ENCODE results near the gene ACTR5.

DNA sequence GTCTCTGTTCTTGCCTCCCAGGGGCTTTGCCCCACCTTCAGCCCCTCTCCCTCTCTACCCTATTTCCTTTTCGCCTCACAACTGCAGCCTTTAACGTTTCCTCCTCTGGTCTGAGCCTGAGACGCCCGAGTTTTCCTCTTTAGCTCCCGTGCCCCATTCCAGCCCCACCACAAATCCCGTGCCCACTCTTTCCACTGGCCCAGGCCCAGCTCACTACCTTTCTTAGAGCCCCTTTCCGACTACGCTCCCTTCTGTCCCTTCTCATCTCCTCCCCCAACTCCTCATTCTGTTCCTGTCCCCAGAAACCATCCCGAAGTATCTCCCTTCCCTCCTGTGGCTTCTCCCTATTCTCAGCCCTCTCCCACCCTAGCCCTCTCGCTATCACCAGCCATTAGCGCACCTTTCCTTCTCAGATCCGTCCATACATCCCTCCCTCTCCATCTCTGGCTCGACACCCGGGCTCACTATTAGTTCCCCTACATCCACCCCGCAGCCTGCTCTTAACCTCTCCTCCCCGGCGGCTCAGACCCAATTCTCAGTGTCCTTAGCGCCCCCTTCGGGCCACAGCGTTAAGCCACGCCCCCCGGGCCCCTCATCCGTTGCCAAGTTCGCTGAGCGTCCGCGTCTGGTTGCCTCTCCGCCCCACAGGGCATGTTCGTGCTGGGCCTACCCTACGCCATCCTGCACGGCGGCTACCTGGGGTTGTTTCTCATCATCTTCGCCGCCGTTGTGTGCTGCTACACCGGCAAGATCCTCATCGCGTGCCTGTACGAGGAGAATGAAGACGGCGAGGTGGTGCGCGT lies 21.3 kb upstream of the ACTR5 start:
- TF ChIP-seq, protein P1, sequence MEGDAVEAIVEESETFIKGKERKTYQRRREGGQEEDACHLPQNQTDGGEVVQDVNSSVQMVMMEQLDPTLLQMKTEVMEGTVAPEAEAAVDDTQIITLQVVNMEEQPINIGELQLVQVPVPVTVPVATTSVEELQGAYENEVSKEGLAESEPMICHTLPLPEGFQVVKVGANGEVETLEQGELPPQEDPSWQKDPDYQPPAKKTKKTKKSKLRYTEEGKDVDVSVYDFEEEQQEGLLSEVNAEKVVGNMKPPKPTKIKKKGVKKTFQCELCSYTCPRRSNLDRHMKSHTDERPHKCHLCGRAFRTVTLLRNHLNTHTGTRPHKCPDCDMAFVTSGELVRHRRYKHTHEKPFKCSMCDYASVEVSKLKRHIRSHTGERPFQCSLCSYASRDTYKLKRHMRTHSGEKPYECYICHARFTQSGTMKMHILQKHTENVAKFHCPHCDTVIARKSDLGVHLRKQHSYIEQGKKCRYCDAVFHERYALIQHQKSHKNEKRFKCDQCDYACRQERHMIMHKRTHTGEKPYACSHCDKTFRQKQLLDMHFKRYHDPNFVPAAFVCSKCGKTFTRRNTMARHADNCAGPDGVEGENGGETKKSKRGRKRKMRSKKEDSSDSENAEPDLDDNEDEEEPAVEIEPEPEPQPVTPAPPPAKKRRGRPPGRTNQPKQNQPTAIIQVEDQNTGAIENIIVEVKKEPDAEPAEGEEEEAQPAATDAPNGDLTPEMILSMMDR (IDR thresholded peaks at IDR 0.05; ENCODE audit: poor library complexity, severe bottlenecking) = peak; percentile 91
- TF ChIP-seq, protein P2, sequence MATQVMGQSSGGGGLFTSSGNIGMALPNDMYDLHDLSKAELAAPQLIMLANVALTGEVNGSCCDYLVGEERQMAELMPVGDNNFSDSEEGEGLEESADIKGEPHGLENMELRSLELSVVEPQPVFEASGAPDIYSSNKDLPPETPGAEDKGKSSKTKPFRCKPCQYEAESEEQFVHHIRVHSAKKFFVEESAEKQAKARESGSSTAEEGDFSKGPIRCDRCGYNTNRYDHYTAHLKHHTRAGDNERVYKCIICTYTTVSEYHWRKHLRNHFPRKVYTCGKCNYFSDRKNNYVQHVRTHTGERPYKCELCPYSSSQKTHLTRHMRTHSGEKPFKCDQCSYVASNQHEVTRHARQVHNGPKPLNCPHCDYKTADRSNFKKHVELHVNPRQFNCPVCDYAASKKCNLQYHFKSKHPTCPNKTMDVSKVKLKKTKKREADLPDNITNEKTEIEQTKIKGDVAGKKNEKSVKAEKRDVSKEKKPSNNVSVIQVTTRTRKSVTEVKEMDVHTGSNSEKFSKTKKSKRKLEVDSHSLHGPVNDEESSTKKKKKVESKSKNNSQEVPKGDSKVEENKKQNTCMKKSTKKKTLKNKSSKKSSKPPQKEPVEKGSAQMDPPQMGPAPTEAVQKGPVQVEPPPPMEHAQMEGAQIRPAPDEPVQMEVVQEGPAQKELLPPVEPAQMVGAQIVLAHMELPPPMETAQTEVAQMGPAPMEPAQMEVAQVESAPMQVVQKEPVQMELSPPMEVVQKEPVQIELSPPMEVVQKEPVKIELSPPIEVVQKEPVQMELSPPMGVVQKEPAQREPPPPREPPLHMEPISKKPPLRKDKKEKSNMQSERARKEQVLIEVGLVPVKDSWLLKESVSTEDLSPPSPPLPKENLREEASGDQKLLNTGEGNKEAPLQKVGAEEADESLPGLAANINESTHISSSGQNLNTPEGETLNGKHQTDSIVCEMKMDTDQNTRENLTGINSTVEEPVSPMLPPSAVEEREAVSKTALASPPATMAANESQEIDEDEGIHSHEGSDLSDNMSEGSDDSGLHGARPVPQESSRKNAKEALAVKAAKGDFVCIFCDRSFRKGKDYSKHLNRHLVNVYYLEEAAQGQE (IDR thresholded peaks at IDR 0.05; ENCODE audit: borderline replicate concordance) = no peak
- no peak for TF ChIP-seq EZH2 (IDR thresholded peaks at IDR 0.05; ENCODE audit: borderline replicate concordance, insufficient read depth, low read length, poor library complexity, severe bottlenecking)
- TF ChIP-seq POLR2AphosphoS5 (IDR thresholded peaks at IDR 0.05) = peak; percentile 54
- TF ChIP-seq SMC3 (conservative IDR thresholded peaks at IDR 0.05; ENCODE audit: poor library complexity) = peak; percentile 89
- TF ChIP-seq EP300 (conservative IDR thresholded peaks at IDR 0.05; ENCODE audit: poor library complexity, severe bottlenecking) = no peak
- TF ChIP-seq RAD21 (conservative IDR thresholded peaks at IDR 0.05) = peak; percentile 82

Measured in neural cell (in vitro differentiated cells).